NT2/D1 (cell line): ENCODE data around the gene TNFRSF6B.

Experiments used
- DNase-seq: peaks from one replicate; pipeline ENCODE4 v3.0.0-alpha.2; 2011; ENCODE audit warnings: low read depth, low spot score
- H3K27me3 ChIP-seq: 2 replicates; pipeline ENCODE4 v1.6.0; 2011; ENCODE audit warnings: mild to moderate bottlenecking; ENCODE audit not compliant: insufficient read length, insufficient read depth
- H3K36me3 ChIP-seq: 2 replicates; pipeline ENCODE4 v1.6.1; 2011; ENCODE audit warnings: mild to moderate bottlenecking, low read length, mixed read lengths; ENCODE audit not compliant: insufficient read depth, insufficient read length
- H3K4me1 ChIP-seq: 2 replicates; pipeline ENCODE4 v1.5.1; 2011; ENCODE audit not compliant: insufficient read depth, insufficient read length
- H3K4me3 ChIP-seq: 2 replicates; pipeline ENCODE4 v1.5.1; 2011; ENCODE audit warnings: low read depth; ENCODE audit not compliant: insufficient read length
- H3K9ac ChIP-seq: 2 replicates; pipeline ENCODE4 v1.6.0; 2011; ENCODE audit warnings: low read depth; ENCODE audit not compliant: insufficient read length
- H3K9me3 ChIP-seq: 2 replicates; pipeline ENCODE4 v1.5.1; 2011; ENCODE audit warnings: mild to moderate bottlenecking, low read length; ENCODE audit not compliant: insufficient read depth
- SUZ12 ChIP-seq: IDR thresholded peaks from 2 replicates; pipeline ENCODE4 v1.6.1; 2011; ENCODE audit not compliant: insufficient read length, insufficient read depth; ENCODE audit errors: extremely low read depth
- YY1 ChIP-seq: IDR thresholded peaks from 2 replicates; pipeline ENCODE4 v1.6.1; 2011; ENCODE audit not compliant: insufficient read length, insufficient read depth
- ZNF274 ChIP-seq: IDR thresholded peaks from 2 replicates; pipeline ENCODE4 v1.6.1; 2011; ENCODE audit warnings: mild to moderate bottlenecking, low read depth, low read length

The TNFRSF6B gene

DNA sequence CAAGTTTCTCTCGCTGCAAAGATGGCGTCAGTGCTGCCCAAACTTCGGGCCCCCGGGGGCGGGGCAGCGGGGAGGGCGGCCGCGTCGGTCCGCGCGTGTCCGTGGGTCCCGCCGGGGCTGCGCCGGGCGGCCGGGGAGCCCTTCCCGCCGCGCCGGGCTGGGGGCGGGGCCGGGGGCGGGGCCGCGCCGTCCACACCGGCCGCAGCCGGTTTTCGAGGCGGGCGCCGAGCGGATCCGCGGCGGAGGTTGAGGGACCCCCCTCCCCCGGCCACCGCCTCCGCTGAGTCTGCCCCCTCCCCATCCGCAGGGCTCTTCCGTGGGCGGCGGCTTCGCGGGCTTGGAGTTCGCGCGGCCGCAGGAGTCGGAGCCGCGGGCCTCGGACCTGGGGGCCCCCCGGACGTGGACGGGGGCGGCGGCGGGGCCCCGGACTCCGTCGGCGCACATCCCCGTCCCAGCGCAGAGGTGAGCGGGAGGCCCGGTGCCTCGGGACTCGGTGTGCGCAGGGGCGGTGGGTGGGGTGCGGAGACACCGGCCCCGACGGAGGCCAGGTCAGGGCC, 43.7 kb downstream of the TNFRSF6B start:
- H3K27me3 ChIP-seq: no peaks in the 10 kb centered on the region
- H3K9ac ChIP-seq: peak overlapping the region; percentile 97
- H3K4me3 ChIP-seq: peak overlapping the region; percentile 75
- DNase-seq: no peak
- no peaks in the 10 kb centered on the region for H3K9me3 ChIP-seq
- peaks cover 68% of the 10 kb centered on the region for H3K36me3 ChIP-seq
- TF ChIP-seq SUZ12: no peak
- TF ChIP-seq ZNF274: no peak
- TF ChIP-seq YY1: no peak
- H3K4me1 ChIP-seq: peaks cover 31% of the 10 kb centered on the region

GRCh38 chr20:63740627-63741353, 44.3 kb downstream of the TNFRSF6B start:
- TF ChIP-seq YY1 (no peak), ZNF274 (no peak), SUZ12 (no peak)
- Histone ChIP-seq H3K9me3 (no peaks in the 10 kb centered on the region), H3K27me3 (no peaks in the 10 kb centered on the region), H3K9ac (peak overlapping the region; percentile 97), H3K4me1 (peaks cover 35% of the 10 kb centered on the region), H3K36me3 (peaks cover 68% of the 10 kb centered on the region), H3K4me3 (peak overlapping the region; percentile 75)
- no peak for DNase-seq

- H3K36me3 ChIP-seq: peaks cover 66% of the 10 kb centered on the region
- DNase-seq: no peak
- peak overlapping the region; percentile 75 for H3K4me3 ChIP-seq
- no peaks in the 10 kb centered on the region for H3K9me3 ChIP-seq
- TF ChIP-seq SUZ12 (no peak), ZNF274 (no peak), YY1 (no peak)
- peak overlapping the region; percentile 97 for H3K9ac ChIP-seq
- no peaks in the 10 kb centered on the region for H3K27me3 ChIP-seq
- H3K4me1 ChIP-seq: peaks cover 35% of the 10 kb centered on the region
Measured at GRCh38 chr20:63741354-63741675, 44.9 kb downstream of the TNFRSF6B start.

DNA sequence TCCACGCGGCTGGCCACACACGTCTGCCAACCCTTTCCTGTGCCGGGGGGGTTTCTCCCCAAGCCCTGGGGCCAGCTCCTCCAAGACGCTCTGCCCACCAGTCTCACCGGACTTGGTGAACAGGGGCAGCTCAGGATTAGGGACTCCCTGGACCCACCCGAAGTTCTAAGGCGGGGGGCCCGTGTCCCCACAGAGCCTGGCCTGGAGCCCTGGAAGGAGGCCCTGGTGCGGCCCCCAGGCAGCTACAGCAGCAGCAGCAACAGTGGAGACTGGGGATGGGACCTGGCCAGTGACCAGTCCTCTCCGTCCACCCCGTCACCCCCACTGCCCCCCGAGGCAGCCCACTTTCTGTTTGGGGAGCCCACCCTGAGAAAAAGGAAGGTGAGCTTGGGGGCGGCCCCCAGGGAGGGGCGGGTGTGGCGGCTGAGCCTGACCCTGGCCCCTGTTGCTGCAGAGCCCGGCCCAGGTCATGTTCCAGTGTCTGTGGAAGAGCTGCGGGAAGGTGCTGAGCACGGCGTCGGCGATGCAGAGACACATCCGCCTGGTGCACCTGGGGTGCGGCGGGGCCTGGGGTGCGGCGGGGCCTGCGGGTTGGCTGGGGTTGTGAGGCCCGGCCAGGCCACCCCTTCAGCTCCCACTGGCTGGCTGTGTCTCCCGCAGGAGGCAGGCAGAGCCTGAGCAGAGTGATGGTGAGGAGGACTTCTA, 45.4 kb downstream of the TNFRSF6B start:
- Histone ChIP-seq H3K36me3 (peaks cover 66% of the 10 kb centered on the region), H3K9ac (peak overlapping the region; percentile 97), H3K27me3 (no peaks in the 10 kb centered on the region), H3K4me1 (peaks cover 33% of the 10 kb centered on the region), H3K9me3 (no peaks in the 10 kb centered on the region), H3K4me3 (peak overlapping the region; percentile 75)
- no peak for DNase-seq
- TF ChIP-seq YY1 (no peak), SUZ12 (no peak), ZNF274 (no peak)

- no peak overlapping the region for H3K4me3 ChIP-seq
- H3K9ac ChIP-seq: peak overlapping the region; percentile 56
- TF ChIP-seq ZNF274 (no peak), SUZ12 (no peak), YY1 (no peak)
- DNase-seq: no peak
- H3K36me3 ChIP-seq: peaks cover 59% of the 10 kb centered on the region
- H3K4me1 ChIP-seq: peaks cover 32% of the 10 kb centered on the region
- H3K27me3 ChIP-seq: no peaks in the 10 kb centered on the region
- H3K9me3 ChIP-seq: no peaks in the 10 kb centered on the region
Measured at GRCh38 chr20:63742381-63743024, 46.1 kb downstream of the TNFRSF6B start.

- H3K36me3 ChIP-seq: peaks cover 62% of the 10 kb centered on the region
- H3K4me3 ChIP-seq: no peak overlapping the region
- TF ChIP-seq ZNF274: no peak
- TF ChIP-seq SUZ12: no peak
- no peak for TF ChIP-seq YY1
- H3K9ac ChIP-seq: no peak overlapping the region
- H3K4me1 ChIP-seq: peaks cover 35% of the 10 kb centered on the region
- no peaks in the 10 kb centered on the region for H3K9me3 ChIP-seq
- DNase-seq: no peak
- no peaks in the 10 kb centered on the region for H3K27me3 ChIP-seq
Measured at GRCh38 chr20:63743210-63743970, 46.9 kb downstream of the TNFRSF6B start.
